ENCODE measurements around the gene VWDE. TPM values are rescaled to one million over a fixed set of nuclear protein-coding genes. Genes with fewer than 3 reads are reported as not detected.

Gene VWDE
- total and polyA plus RNA-seq, 2 of the 8 experiments (the other 6 are each of a cell fraction or from before 2014, with no cell fraction given): 11.0 to 21.2 TPM

DNA sequence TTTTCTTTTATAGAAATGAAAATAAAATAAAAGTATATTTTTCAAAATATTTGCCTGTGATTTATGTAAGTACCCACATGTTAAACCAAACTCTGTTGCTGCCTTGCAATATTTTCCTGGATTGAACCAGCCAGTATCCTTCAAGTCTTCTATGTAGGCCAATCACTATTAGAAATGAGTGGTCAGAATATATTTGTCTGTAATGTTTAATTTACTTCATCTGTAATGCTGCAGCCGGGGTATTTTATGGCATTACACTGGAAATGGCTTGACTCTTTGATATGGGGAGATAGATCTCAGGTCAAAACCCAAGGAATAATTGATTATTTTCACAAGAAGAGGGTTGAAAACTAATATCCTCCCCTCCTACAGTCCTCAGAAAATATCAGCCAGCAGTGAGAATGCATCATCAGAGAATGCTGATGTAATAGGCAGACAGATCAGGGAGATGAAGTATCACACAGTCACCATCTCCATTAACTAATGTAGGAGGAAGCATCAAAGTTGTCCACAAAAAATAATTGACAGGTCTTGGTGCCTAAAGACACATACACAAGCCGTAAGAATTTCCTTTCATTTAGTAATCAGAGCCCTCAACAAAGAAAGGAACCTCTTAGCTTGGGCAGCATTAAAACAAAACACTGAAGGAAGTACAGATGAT lies 82.5 kb downstream of the VWDE start:
- Histone ChIP-seq H3K56ac (replicated peaks; ENCODE audit: insufficient read length, low read depth, low read length) (no peak overlapping the region), H3K23ac (ENCODE audit: insufficient read length) (no peak overlapping the region), H3K27ac (ENCODE audit: low read depth, low read length) (no peak overlapping the region), H3K79me1 (ENCODE audit: low read depth, low read length) (no peaks in the 10 kb centered on the region), H3K9ac (replicated peaks in 1 of 4; ENCODE audit: extremely low read depth in 1 of 4, low read depth in 3 of 4, low read length in 3 of 4) (no peak overlapping the region), H2BK5ac (ENCODE audit: low read depth, low read length) (no peak overlapping the region), H3K18ac (ENCODE audit: extremely low read depth, low read length) (no peak overlapping the region), H2BK15ac (ENCODE audit: low read length) (no peak overlapping the region), H4K8ac (ENCODE audit: extremely low read depth, insufficient read depth, low read length) (no peak overlapping the region), H2AFZ (ENCODE audit: low read length) (no peak overlapping the region), H3K9me3 (ENCODE audit: insufficient read depth in 2 of 2, low read depth in 1 of 2, low read length in 1 of 2) (no peaks in the 10 kb centered on the region), H2BK120ac (replicated peaks; ENCODE audit: low read depth, low read length) (no peak overlapping the region), H3K23me2 (ENCODE audit: low read depth, low read length) (no peaks in the 10 kb centered on the region), H3K27me3 (replicated peaks in 1 of 4; ENCODE audit: control insufficient read depth in 3 of 4, extremely low read depth in 1 of 4, insufficient read depth in 3 of 4, low read length in 3 of 4) (no peaks in the 10 kb centered on the region), H3K14ac (ENCODE audit: insufficient read length) (no peak overlapping the region), H2BK12ac (ENCODE audit: low read depth, low read length) (no peak overlapping the region), H3K4me2 (ENCODE audit: insufficient read depth in 1 of 2, low read depth in 2 of 2, low read length in 2 of 2) (no peak overlapping the region), H4K20me1 (replicated peaks in 1 of 2; ENCODE audit: control insufficient read depth in 1 of 2, insufficient read depth in 2 of 2, low read length in 2 of 2) (no peaks in the 10 kb centered on the region), H4K91ac (replicated peaks; ENCODE audit: insufficient read length, low read length) (no peak overlapping the region), H3K4me3 (ENCODE audit: extremely low read depth in 1 of 4, insufficient read depth in 2 of 4, low read depth in 3 of 4, low read length in 4 of 4) (no peak overlapping the region), H2AK5ac (ENCODE audit: low read depth, low read length) (no peak overlapping the region), H3K79me2 (ENCODE audit: control insufficient read depth in 1 of 2, insufficient read depth in 2 of 2, low read length in 2 of 2) (no peaks in the 10 kb centered on the region), H4K5ac (ENCODE audit: insufficient read length, low read depth, low read length) (no peak overlapping the region), H3K4ac (replicated peaks; ENCODE audit: insufficient read length, low read depth, low read length) (no peak overlapping the region), H3K36me3 (ENCODE audit: control insufficient read depth in 2 of 4, insufficient read depth in 4 of 4, low read length in 3 of 4) (no peaks in the 10 kb centered on the region), H2BK20ac (ENCODE audit: low read length) (no peak overlapping the region), H3K4me1 (replicated peaks in 1 of 4; ENCODE audit: control insufficient read depth in 3 of 4, insufficient read depth in 4 of 4, low read length in 3 of 4) (peaks cover 0 to 3% (median 0%) of the 10 kb centered on the region in 4 experiments; a peak in 2 of 7 replicates)
- ChIA-PET POLR2A (ENCODE audit: partially characterized antibody) (no interaction called here), CTCF (ENCODE audit: partially characterized antibody) (interaction anchor here (0.7 to 3.0 kb wide), 16 partner anchors 10 to 256 kb away, joined by 3 to 19 read pairs (median 4); partner anchors contain the start of gene TMEM106B)
- FAIRE-seq (no peak), DNase-seq (ENCODE audit: low read depth in 1 of 2, low spot score in 2 of 2) (no peak)
- WGBS, 2 experiments (ENCODE audit: extremely low coverage in 1 of 2, insufficient coverage in 1 of 2, insufficient read length in 1 of 2, insufficient replicate concordance in 2 of 2, low coverage in 1 of 2, low lambda C conversion rate in 2 of 2, missing lambda C conversion rate in 1 of 2): 86% methylated on average over 2 of the region's 2 CpGs; no CpG with 5 or more reads in 1 of the 2 experiments
- TF ChIP-seq JUND (IDR thresholded peaks at IDR 0.05; ENCODE audit: low read length) (no peak), MAX (IDR thresholded peaks at IDR 0.05) (no peak), HDAC6 (IDR thresholded peaks at IDR 0.05; ENCODE audit: low read depth, low read length) (no peak), RBBP5 (IDR thresholded peaks at IDR 0.05; ENCODE audit: borderline replicate concordance, low read depth, low read length) (no peak), E2F6 (IDR thresholded peaks at IDR 0.05) (no peak), NANOG (IDR thresholded peaks at IDR 0.05; ENCODE audit: insufficient read depth, low read depth, low read length, poor library complexity, severe bottlenecking) (no peak), TAF1 (IDR thresholded peaks at IDR 0.05; ENCODE audit: low read depth, low read length) (no peak), NRF1 (IDR thresholded peaks at IDR 0.05; ENCODE audit: low read depth, low read length) (no peak), RXRA (IDR thresholded peaks at IDR 0.05; ENCODE audit: insufficient read depth, low read depth, low read length) (no peak), FOSL1 (IDR thresholded peaks at IDR 0.05; ENCODE audit: insufficient read depth, low read depth, low read length) (no peak), EGR1 (IDR thresholded peaks at IDR 0.05; ENCODE audit: borderline replicate concordance, low read depth, low read length) (no peak), SIN3A (conservative IDR thresholded peaks at IDR 0.05 in 1 of 2, IDR thresholded peaks at IDR 0.05 in 1 of 2; ENCODE audit: low read depth in 1 of 2, low read length in 2 of 2) (no peak)

Data from H1 (cell line).